ENCODE measurements around the gene ITGB8.

DNA sequence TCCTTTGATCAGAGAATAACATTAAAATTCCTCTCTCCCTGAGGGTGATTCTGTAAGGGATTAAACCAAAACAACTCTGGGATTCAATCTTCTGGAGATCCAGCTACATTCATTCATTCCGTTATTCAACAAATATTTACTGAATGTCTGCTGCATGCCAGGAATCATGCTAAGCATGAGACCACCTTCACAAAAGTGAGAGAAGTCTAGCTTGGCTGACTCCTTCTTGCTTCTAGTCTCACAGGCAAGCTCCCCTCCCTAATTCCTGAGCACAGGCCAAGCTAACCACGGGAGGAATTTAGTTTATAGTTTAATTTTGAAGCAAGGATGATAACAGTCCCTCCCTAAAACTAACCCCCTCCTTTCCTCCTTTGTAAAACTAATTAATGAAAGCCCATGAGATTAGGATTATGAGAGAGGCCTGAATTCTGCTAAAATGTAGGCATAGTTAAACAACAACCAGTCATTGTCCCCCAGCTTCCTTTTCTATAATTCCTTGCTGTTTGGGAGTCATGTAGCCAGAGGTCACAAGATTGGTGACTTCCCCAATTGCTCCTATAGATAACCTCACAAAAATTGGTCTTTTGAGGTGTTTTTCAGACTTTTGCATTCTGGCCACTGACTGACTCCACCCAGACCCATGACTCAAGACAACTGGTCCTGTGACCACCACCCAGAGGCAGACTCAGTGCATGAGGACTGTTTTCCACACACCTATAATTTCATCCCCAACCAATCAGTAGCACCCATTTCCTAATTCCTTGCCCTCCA is 113.5 kb downstream of the ITGB8 start:
- TF ChIP-seq GATA3 (IDR thresholded peaks at IDR 0.05; ENCODE audit: low read depth, low read length) = no peak
- TF ChIP-seq GATA2 (IDR thresholded peaks at IDR 0.05; ENCODE audit: low read depth, low read length) = no peak

Data from SH-SY5Y (cell line).